Measurements from ENCODE around the gene ATP7B.

DNA sequence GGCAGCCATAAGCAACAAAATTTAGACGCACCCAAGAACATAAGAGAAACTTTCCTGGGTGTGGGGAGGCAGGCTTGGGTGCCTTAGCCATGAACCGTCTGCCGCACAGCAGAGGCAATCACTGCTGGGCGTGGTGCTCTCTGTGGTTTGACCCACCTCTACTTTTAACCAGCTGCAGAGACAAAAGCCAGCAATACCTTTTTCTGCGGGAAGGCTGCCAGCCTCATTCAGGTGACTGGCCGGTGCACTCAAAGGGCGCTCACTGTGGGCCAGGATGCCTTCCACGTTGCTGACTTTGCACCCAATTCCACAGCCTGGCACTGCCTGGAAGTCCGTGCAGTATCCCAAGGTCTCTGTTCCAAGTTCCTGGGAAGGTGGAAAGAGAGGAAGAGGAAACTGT lies 69.1 kb downstream of the ATP7B start:
- no peak for TF ChIP-seq CEBPB (IDR thresholded peaks at IDR 0.05)
- TF ChIP-seq TAF1 (IDR thresholded peaks at IDR 0.05; ENCODE audit: low read depth): no peak
- no peak for TF ChIP-seq EP300 (IDR thresholded peaks at IDR 0.05; ENCODE audit: borderline replicate concordance)
- no peak for TF ChIP-seq RAD21 (IDR thresholded peaks at IDR 0.05; ENCODE audit: low read depth)
- TF ChIP-seq, protein P1, sequence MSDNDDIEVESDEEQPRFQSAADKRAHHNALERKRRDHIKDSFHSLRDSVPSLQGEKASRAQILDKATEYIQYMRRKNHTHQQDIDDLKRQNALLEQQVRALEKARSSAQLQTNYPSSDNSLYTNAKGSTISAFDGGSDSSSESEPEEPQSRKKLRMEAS (IDR thresholded peaks at IDR 0.05): no peak
- no peak for TF ChIP-seq TEAD4 (IDR thresholded peaks at IDR 0.05)
